HepG2 (cell line): Measurements from ENCODE around the gene TRMT112. TPM values are rescaled to one million over a fixed set of nuclear protein-coding genes. Genes with fewer than 3 reads are reported as not detected.

Experiments
- ARID4A ChIP-seq: sonication (generic); formaldehyde crosslinking; IDR thresholded peaks from 2 replicates; pipeline ENCODE4 v1.5.0; 2020; ENCODE audit warnings: mild to moderate bottlenecking, missing genetic modification reagents, borderline replicate concordance
- BRD4 ChIP-seq: sonication (generic); formaldehyde crosslinking; IDR thresholded peaks from 2 replicates; pipeline ENCODE4 v1.4.0; 2020; ENCODE audit warnings: missing genetic modification reagents
- CENPT ChIP-seq: sonication (generic); formaldehyde crosslinking; IDR thresholded peaks from 2 replicates; pipeline ENCODE4 v1.8.0; 2022; ENCODE audit warnings: low read depth, mild to moderate bottlenecking, moderate library complexity, missing genetic modification reagents
- ELF1 ChIP-seq: sonication (generic); formaldehyde crosslinking; IDR thresholded peaks from 2 replicates; pipeline ENCODE4 v1.4.0; 2020; ENCODE audit warnings: missing genetic modification reagents
- GATAD1 ChIP-seq: IDR thresholded peaks from 2 replicates; pipeline ENCODE4 v1.6.1; 2016; ENCODE audit warnings: missing genetic modification reagents, missing compliant biosample characterization
- IKZF5 ChIP-seq: IDR thresholded peaks from 2 replicates; pipeline ENCODE4 v1.6.1; 2018; ENCODE audit warnings: missing genetic modification reagents, mild to moderate bottlenecking, missing compliant biosample characterization
- MXI1 ChIP-seq: IDR thresholded peaks from 3 replicates; pipeline ENCODE4 v1.6.1; 2012; ENCODE audit warnings: low read depth, low read length, inconsistent platforms, borderline replicate concordance
- PTBP1 ChIP-seq: fragments of 200-400 bp; formaldehyde crosslinking; IDR thresholded peaks from 2 replicates; pipeline ENCODE4 v1.6.1; 2018; ENCODE audit warnings: low read length, low read depth; ENCODE audit not compliant: poor library complexity, severe bottlenecking
- RARA ChIP-seq: IDR thresholded peaks from 2 replicates; pipeline ENCODE4 v1.6.1; 2016; ENCODE audit warnings: missing genetic modification reagents, missing compliant biosample characterization
- RORA ChIP-seq: sonication (generic); formaldehyde crosslinking; IDR thresholded peaks from 2 replicates; pipeline ENCODE4 v1.5.0; 2020; ENCODE audit warnings: mild to moderate bottlenecking, missing genetic modification reagents, moderate library complexity
- SUZ12 ChIP-seq: fragments of 150-350 bp; IDR thresholded peaks from 2 replicates; pipeline ENCODE4 v1.6.1; 2014; ENCODE audit warnings: low read depth, low read length
- TBL1XR1 ChIP-seq: fragments of 150-350 bp; IDR thresholded peaks from 2 replicates; pipeline ENCODE4 v1.6.1; 2014; ENCODE audit warnings: borderline replicate concordance, low read length; ENCODE audit not compliant: partially characterized antibody
- TCF7L2 ChIP-seq: IDR thresholded peaks from 2 replicates; pipeline ENCODE4 v1.6.1; 2011; ENCODE audit warnings: mild to moderate bottlenecking, low read depth, low read length, moderate library complexity
- YEATS2 ChIP-seq: sonication (generic); formaldehyde crosslinking; IDR thresholded peaks from 2 replicates; pipeline ENCODE4 v1.4.0; 2020; ENCODE audit warnings: missing genetic modification reagents, borderline replicate concordance
- ZNF10 ChIP-seq: sonication (generic); formaldehyde crosslinking; IDR thresholded peaks from 2 replicates; pipeline ENCODE4 v1.4.0; 2020; ENCODE audit warnings: mild to moderate bottlenecking, low read depth, missing genetic modification reagents, borderline replicate concordance
- ZNF180 ChIP-seq: sonication (generic); formaldehyde crosslinking; IDR thresholded peaks from 2 replicates; pipeline ENCODE4 v1.4.0; 2020; ENCODE audit warnings: low read depth, missing genetic modification reagents, borderline replicate concordance
- ZNF20 ChIP-seq: sonication (generic); formaldehyde crosslinking; IDR thresholded peaks from 2 replicates; pipeline ENCODE4 v1.4.0; 2020; ENCODE audit warnings: mild to moderate bottlenecking, moderate library complexity, missing genetic modification reagents
- ZNF431 ChIP-seq: sonication (generic); formaldehyde crosslinking; IDR thresholded peaks from 2 replicates; pipeline ENCODE4 v1.9.0; 2022; ENCODE audit warnings: missing genetic modification reagents, low read depth, mild to moderate bottlenecking, borderline replicate concordance
- ZNF503 ChIP-seq: sonication (generic); formaldehyde crosslinking; IDR thresholded peaks from 2 replicates; pipeline ENCODE4 v1.4.0; 2020; ENCODE audit warnings: missing genetic modification reagents
- ZNF775 ChIP-seq: sonication (generic); formaldehyde crosslinking; IDR thresholded peaks from 2 replicates; pipeline ENCODE4 v1.4.0; 2020; ENCODE audit warnings: missing genetic modification reagents, mild to moderate bottlenecking, moderate library complexity, borderline replicate concordance
- ZSCAN9 ChIP-seq: IDR thresholded peaks from 2 replicates; pipeline ENCODE4 v1.6.1; 2016; ENCODE audit warnings: borderline replicate concordance
- polyA plus RNA-seq, 8 experiments: library from polyadenylated mRNA; depleted of rRNA in 3 of 8; stranded (reverse) in 7 of 8; unstranded in 1 of 8; fragments of >200 nt; fragmentation: Illumina TruSeq in 4 of 8; extraction: Trizol in 4 of 8; gene quantifications; 2 replicates each; pipeline versions ENCODE4 v1.2.1 to v1.2.3, GENCODE V29; 2011 to 2016; ENCODE audit warnings: low read depth in 4 of 8, missing spikeins in 1 of 8, mixed read lengths in 1 of 8; ENCODE audit not compliant: insufficient read depth in 1 of 8
- total RNA-seq, 5 experiments: library from RNA; depleted of rRNA; stranded (reverse); fragments of >200 nt; fragmentation: Illumina TruSeq; extraction: Trizol; gene quantifications; 2 replicates each; pipeline ENCODE4 v1.2.3, GENCODE V29; 2016; ENCODE audit warnings: low read depth in 1 of 5

Gene TRMT112
- total and polyA plus RNA-seq, 2 of the 13 experiments (the other 11 are each of a cell fraction or from before 2014, with no cell fraction given): 186 to 409 TPM

GRCh38 chr11:64304316-64305072 is 12.9 kb downstream of the TRMT112 start (continued):
- TF ChIP-seq SUZ12: no peak
- TF ChIP-seq ZNF503 (CRISPR knock-in tag): no peak
- no peak for TF ChIP-seq ZNF10 (CRISPR knock-in tag)
- TF ChIP-seq RARA: no peak
- TF ChIP-seq YEATS2 (CRISPR knock-in tag): peak; percentile 55; the same call in 1 of the 2 replicates
- no peak for TF ChIP-seq TCF7L2
- TF ChIP-seq ARID4A: peak; percentile 57; the same call in 1 of the 2 replicates
- 0 out of 2 replicates have a peak, but pooled peaks have one; percentile 43 for TF ChIP-seq GATAD1 (CRISPR knock-in tag)
- TF ChIP-seq ZNF20 (CRISPR knock-in tag): no peak
- no peak for TF ChIP-seq CENPT (CRISPR knock-in tag)
- TF ChIP-seq PTBP1: no peak
- TF ChIP-seq ZNF431 (CRISPR knock-in tag): no peak; the same call in 1 of the 2 replicates
- peak; percentile 76; the same call in 1 of the 2 replicates for TF ChIP-seq BRD4 (CRISPR knock-in tag)
- no peak for TF ChIP-seq RORA (CRISPR knock-in tag)
- TF ChIP-seq ELF1 (CRISPR knock-in tag): peak; percentile 44; the same call in 1 of the 2 replicates
- no peak for TF ChIP-seq ZNF775 (CRISPR knock-in tag)
- TF ChIP-seq ZSCAN9 (CRISPR knock-in tag): peak; percentile 13; the same call in 1 of the 2 replicates
- no peak for TF ChIP-seq TBL1XR1
- TF ChIP-seq MXI1: no peak; the same call in 1 of the 3 replicates
- 0 out of 2 replicates have a peak, but pooled peaks have one; percentile 11 for TF ChIP-seq IKZF5 (CRISPR knock-in tag)
- TF ChIP-seq ZNF180 (CRISPR knock-in tag): no peak
